ENCODE results near the gene JTB.

JTB gene

GRCh38 chr1:153936011-153936802 lies 41.3 kb downstream of the JTB start:
- FAIRE-seq (no peak), DNase-seq (ENCODE audit: insufficient read length) (no peak)
- TF ChIP-seq POLR2A (IDR thresholded peaks at IDR 0.05; ENCODE audit: low read depth, low read length) (no peak), POLR2AphosphoS5 (IDR thresholded peaks at IDR 0.05; ENCODE audit: low read depth, low read length) (no peak), TAF1 (IDR thresholded peaks at IDR 0.05; ENCODE audit: borderline replicate concordance, low read depth, low read length) (no peak)

DNA sequence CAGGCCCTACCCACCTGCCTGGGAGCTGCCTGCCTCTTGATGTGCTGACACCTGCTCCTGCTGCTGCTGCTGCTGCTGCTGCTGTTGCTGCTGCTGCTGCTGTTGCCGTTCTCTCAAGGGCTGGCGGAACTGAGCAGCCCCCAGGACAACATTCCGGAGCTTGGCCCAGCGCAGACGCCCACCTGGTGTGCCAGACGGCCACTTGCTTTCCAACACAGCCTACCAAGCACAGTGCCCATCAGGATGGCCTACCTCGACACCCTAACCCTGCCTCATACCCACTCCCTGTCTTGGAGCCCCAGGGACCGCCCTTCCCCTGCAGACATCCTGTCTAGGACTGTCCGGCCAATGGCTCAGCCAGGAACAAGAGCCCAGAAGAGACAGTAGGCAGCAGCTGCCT lies 42.7 kb downstream of the JTB start:
- DNase-seq (ENCODE audit: insufficient read length) (no peak), FAIRE-seq (no peak)
- no peak for TF ChIP-seq POLR2AphosphoS5 (IDR thresholded peaks at IDR 0.05; ENCODE audit: low read depth, low read length)
- no peak for TF ChIP-seq TAF1 (IDR thresholded peaks at IDR 0.05; ENCODE audit: borderline replicate concordance, low read depth, low read length)
- no peak for TF ChIP-seq POLR2A (IDR thresholded peaks at IDR 0.05; ENCODE audit: low read depth, low read length)

- TF ChIP-seq POLR2A (IDR thresholded peaks at IDR 0.05; ENCODE audit: low read depth, low read length) (no peak), POLR2AphosphoS5 (IDR thresholded peaks at IDR 0.05; ENCODE audit: low read depth, low read length) (no peak), TAF1 (IDR thresholded peaks at IDR 0.05; ENCODE audit: borderline replicate concordance, low read depth, low read length) (no peak)
- DNase-seq (ENCODE audit: insufficient read length) (no peak), FAIRE-seq (no peak)
Observed at GRCh38 chr1:153933955-153934354, 43.5 kb downstream of the JTB start.

- TF ChIP-seq POLR2A (IDR thresholded peaks at IDR 0.05; ENCODE audit: low read depth, low read length), result no peak
- TF ChIP-seq TAF1 (IDR thresholded peaks at IDR 0.05; ENCODE audit: borderline replicate concordance, low read depth, low read length), result no peak
- TF ChIP-seq POLR2AphosphoS5 (IDR thresholded peaks at IDR 0.05; ENCODE audit: low read depth, low read length), result no peak
- FAIRE-seq (no peak), DNase-seq (ENCODE audit: insufficient read length) (no peak)
Observed at GRCh38 chr1:153933430-153933829, 44.0 kb downstream of the JTB start.

GRCh38 chr1:153932156-153933131 lies 45.0 kb downstream of the JTB start:
- no peak for DNase-seq (ENCODE audit: insufficient read length)
- no peak for FAIRE-seq
- no peak; the same call in 1 of the 2 replicates for TF ChIP-seq POLR2A (IDR thresholded peaks at IDR 0.05; ENCODE audit: low read depth, low read length)
- TF ChIP-seq POLR2AphosphoS5 (IDR thresholded peaks at IDR 0.05; ENCODE audit: low read depth, low read length), result no peak
- TF ChIP-seq TAF1 (IDR thresholded peaks at IDR 0.05; ENCODE audit: borderline replicate concordance, low read depth, low read length), result no peak

GRCh38 chr1:153929981-153930948 lies 47.2 kb downstream of the JTB start:
- TF ChIP-seq POLR2AphosphoS5 (IDR thresholded peaks at IDR 0.05; ENCODE audit: low read depth, low read length) (no peak), TAF1 (IDR thresholded peaks at IDR 0.05; ENCODE audit: borderline replicate concordance, low read depth, low read length) (no peak), POLR2A (IDR thresholded peaks at IDR 0.05; ENCODE audit: low read depth, low read length) (no peak)
- no peak for DNase-seq (ENCODE audit: insufficient read length)
- FAIRE-seq, result no peak

DNA sequence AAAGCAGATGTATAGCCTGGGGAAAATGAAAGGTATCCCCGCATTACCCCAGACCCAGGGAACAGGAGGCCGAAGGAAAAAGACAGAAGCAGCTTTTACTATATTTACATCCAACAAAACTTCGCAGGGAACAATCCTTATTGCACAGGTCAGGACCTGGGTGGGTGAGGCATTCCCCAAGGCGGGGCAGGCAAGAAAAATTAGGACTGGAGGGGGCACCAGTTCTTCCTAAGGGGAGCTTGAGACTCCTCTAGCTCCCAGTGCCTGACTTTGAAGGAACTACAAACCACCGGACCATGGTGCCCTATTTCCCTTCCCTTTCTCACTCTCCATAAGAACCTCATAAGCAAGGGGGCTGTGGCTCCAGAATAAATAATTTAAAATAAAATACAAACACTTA lies 48.0 kb downstream of the JTB start:
- no peak for FAIRE-seq
- DNase-seq (ENCODE audit: insufficient read length), result no peak

DNA sequence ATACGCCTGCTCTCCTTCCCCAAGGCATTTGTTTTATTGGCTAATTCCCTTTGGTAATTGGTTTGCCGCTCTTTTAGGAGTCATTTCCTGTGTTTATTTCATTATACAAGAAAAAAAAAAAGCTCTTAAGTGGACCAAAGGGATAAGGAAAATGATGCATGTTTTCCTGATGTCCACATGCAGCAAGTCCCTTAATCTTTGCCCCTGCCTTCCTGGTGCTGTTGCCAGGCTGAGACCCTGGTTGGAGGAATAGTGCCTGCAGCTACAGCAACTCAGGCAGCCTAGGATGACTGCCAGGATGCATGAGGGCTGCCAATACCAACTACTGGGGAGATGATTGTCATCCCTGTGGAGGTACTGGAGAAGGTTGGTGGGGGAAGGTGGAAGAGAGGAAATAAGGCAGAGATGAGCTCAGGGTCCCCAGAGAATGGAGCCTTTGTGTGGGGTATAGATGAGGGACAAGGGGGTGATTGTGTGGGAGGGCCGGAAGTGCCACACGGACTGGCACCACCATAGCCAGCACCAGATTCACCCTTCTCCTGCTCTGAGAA lies 48.6 kb downstream of the JTB start:
- FAIRE-seq (no peak), DNase-seq (ENCODE audit: insufficient read length) (no peak)
- TF ChIP-seq POLR2AphosphoS5 (IDR thresholded peaks at IDR 0.05; ENCODE audit: low read depth, low read length), result no peak

More for the DNA sequence above, 48.0 kb downstream of the JTB start:
- no peak for TF ChIP-seq TAF1 (IDR thresholded peaks at IDR 0.05; ENCODE audit: borderline replicate concordance, low read depth, low read length)

DNA sequence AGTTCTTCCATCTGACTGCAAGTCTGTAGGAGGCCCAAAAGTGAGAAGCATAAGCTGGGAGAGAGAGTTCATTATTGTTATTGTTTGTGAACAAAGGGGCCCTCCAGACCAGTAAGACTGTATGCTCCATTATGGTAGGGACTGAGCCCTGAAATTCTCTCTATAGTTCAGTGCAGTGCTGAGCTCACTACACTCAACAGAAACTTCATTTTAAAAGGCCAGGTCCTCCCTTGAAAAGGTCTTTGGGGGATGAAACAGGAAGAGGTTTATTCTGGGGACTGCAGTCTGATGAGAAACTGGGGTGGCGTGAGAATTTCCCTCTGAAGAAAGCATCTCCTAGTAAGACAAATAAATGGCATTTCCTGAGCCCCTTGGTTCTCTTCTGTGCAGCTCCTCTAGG lies 49.2 kb downstream of the JTB start:
- FAIRE-seq (no peak), DNase-seq (ENCODE audit: insufficient read length) (no peak)
- TF ChIP-seq POLR2A (IDR thresholded peaks at IDR 0.05; ENCODE audit: low read depth, low read length), result no peak
- TF ChIP-seq POLR2AphosphoS5 (IDR thresholded peaks at IDR 0.05; ENCODE audit: low read depth, low read length), result no peak
- TF ChIP-seq TAF1 (IDR thresholded peaks at IDR 0.05; ENCODE audit: borderline replicate concordance, low read depth, low read length), result no peak

DNA sequence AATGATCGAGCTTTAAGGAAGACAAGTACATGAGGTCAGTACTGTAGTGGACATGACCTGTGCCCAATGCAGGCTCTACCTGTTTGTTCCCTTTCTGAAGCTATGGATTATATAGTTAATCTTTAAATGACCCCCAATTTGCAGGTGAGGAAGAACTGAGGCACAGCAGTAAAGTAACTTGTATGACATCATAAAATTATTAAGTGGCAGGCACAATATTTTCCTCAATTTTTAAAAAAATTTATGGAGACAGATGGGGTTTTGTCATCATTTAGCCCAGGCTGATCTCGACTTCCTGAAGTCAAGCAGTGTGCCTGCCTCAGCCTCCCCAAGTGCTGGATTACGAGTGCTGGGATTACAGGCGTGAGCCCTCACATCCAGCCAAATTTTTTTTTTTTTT lies 51.1 kb downstream of the JTB start:
- FAIRE-seq (no peak), DNase-seq (ENCODE audit: insufficient read length) (no peak)
- TF ChIP-seq TAF1 (IDR thresholded peaks at IDR 0.05; ENCODE audit: borderline replicate concordance, low read depth, low read length), result no peak
- no peak for TF ChIP-seq POLR2AphosphoS5 (IDR thresholded peaks at IDR 0.05; ENCODE audit: low read depth, low read length)
- no peak for TF ChIP-seq POLR2A (IDR thresholded peaks at IDR 0.05; ENCODE audit: low read depth, low read length)
